ENCODE results near the gene ADGRV1.
"Not testable (repeated sequence)": the region's sequence is repeated elsewhere in the genome, so short reads cannot be mapped to it uniquely, and the experiment has no call there.

Gene ADGRV1

DNA sequence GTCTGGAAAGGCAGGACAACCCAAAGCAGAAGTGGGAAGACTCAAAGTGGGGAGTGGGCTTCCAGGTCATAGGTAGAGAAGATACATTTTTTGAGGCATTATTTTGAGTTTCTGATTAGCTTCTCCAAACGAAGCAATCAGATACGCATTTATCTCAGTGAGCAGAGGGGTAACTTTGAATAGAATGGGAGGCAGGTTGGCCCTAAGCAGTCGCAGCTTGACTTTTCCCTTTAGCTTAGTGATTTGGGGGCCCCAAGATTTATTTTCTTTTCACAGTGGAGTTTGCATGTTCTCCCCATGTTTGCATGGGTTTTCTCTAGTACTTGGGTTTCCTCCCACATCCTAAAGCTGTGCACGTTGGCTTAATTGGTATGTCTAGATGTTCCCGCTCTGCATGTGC lies 422.6 kb downstream of the ADGRV1 start:
- no peak for DNase-seq
- in situ Hi-C loops (cut with HindIII; ENCODE audit: low pct_ligation_motif_present, low pct_unique_long_range_greater_than_20kb, low sequenced_read_pairs), result no loop called here

DNA sequence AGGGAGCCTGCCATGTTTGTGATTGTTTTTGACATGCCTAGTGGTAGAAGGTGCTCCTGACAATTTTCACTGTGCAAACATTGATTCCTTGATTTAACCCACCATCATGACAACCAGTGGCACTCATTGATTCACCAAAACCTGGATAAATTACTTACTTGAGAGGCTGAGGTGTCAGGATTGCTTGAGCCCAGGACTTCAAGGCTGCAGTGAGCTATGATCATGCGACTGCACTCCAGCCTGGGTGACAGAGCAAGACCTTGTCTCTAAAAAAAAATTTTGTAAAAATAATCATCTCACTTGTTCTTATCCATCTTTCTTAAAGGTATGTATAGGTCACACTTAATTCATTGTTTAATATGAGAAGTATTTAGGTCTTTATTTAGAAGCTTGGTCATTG lies 423.2 kb downstream of the ADGRV1 start:
- DNase-seq, result no peak
- in situ Hi-C loops (cut with HindIII; ENCODE audit: low pct_ligation_motif_present, low pct_unique_long_range_greater_than_20kb, low sequenced_read_pairs), result no loop called here

DNA sequence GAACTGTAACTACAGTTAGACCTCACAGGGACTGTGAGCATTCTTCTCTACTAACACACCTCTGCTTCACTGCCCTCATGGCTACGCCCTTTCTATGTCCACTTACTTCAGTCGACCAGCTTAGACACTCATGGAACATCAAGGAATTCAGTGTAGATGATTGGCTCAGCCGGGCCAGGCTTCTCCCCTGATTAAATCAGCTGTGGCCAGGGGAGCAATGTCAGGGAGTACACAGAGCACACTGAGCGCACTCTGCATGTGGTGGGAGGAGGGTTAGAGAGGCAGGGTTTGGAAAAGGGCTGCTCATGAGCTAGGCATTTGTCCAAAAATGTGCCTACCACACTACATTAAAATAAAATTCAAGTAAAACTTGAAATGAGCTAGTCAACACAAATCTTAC lies 424.0 kb downstream of the ADGRV1 start:
- DNase-seq, result no peak
- in situ Hi-C loops (cut with HindIII; ENCODE audit: low pct_ligation_motif_present, low pct_unique_long_range_greater_than_20kb, low sequenced_read_pairs), result no loop called here

DNA sequence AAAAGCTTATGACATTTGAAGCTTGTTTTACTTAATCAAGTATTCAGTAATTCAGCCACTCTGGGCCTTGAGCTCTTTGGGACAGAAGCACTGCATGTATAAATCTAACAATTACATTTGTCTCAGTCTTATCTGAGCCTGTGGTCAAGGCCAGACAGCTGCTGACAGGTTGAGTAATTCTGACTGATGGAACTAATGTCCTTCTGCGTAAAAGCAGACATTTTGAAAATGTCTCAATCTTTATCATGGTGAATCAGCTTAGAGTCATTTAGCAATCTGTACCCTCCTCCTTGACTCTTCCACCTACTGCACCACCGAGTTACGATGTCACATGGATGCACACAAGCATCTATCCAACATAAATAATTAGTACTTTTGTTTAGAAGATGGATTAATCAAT lies 424.6 kb downstream of the ADGRV1 start:
- DNase-seq, result peak; percentile 14
- in situ Hi-C loops (cut with HindIII; ENCODE audit: low pct_ligation_motif_present, low pct_unique_long_range_greater_than_20kb, low sequenced_read_pairs), result no loop called here

DNA sequence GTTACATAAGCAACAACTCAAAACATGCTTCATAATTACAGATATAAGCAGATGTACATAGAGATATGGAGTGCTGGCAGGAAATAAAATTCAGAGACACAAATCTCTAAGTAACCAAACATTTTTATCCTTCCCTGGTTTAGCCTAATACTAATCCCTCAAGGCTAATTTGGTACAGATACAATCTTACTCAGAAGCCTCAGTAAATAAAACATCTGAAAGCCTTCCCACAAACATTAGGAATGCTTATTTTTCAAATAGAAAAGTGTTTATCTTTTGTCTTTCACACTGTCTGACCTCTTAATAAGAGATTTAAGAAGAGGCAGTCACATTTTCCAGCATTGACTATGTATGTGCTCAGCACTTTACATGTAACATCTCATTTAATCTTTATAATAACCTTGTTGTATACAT lies 425.1 kb downstream of the ADGRV1 start:
- in situ Hi-C loops (cut with HindIII; ENCODE audit: low pct_ligation_motif_present, low pct_unique_long_range_greater_than_20kb, low sequenced_read_pairs), result no loop called here
- no peak for DNase-seq

DNA sequence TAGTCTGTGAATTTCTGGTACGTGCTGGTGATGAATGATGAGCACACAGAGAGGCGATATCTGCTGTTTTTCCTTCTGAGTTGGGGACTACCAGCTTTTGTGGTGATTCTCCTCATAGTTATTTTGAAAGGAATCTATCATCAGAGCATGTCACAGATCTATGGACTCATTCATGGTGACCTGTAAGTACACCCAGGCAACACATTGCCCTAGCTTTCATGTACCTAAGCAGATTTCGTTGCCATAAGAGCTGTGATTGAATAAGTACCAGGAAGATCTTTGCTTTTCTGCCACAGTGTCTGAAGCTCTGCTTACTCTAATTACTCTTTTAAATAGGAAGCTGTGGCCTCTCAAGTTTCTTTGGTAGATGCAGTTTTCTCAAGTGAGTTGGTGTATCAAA lies 426.7 kb downstream of the ADGRV1 start:
- no peak for DNase-seq
- in situ Hi-C loops (cut with HindIII; ENCODE audit: low pct_ligation_motif_present, low pct_unique_long_range_greater_than_20kb, low sequenced_read_pairs), result no loop called here

DNA sequence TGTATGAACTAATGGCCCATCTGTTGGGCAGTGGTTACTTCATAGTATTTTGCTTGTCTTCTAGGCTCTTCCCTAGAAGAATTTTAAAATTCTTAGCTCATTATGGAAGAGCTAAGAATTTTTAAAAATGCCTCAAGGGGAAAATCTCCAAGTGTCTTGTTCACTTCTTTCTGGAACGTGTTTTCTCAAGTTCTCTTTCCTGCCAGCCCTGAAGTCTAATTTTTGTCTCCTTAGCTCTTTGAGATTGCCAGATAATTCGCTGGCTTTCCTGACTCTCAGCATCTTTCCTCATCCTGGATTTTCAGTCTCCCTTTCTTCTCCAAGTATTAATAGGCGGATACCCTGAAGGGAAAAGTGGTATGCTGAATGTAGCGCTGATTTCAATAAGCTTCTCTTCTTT lies 429.1 kb downstream of the ADGRV1 start:
- no peak for DNase-seq
- in situ Hi-C loops (cut with HindIII; ENCODE audit: low pct_ligation_motif_present, low pct_unique_long_range_greater_than_20kb, low sequenced_read_pairs), result no loop called here

DNA sequence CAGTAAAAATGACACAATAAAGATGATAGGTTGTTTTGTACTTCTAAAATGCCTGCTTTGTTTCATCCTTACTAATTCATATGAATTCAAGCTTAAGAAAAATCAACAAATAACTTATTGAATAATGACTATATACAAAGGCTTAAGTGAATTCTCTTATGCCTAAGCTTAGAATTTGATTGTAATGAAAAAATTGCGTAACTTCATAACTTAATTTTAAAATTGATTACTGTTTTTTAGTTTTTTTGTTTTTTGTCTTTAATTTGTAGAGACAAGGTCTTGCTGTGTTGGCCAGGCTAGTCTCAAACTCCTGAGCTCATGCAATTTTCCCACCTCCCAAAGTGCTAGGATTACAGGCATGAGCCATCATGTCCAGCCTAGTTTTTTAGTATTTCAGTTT lies 432.6 kb downstream of the ADGRV1 start:
- in situ Hi-C loops (cut with HindIII; ENCODE audit: low pct_ligation_motif_present, low pct_unique_long_range_greater_than_20kb, low sequenced_read_pairs), result no loop called here
- no peak for DNase-seq

DNA sequence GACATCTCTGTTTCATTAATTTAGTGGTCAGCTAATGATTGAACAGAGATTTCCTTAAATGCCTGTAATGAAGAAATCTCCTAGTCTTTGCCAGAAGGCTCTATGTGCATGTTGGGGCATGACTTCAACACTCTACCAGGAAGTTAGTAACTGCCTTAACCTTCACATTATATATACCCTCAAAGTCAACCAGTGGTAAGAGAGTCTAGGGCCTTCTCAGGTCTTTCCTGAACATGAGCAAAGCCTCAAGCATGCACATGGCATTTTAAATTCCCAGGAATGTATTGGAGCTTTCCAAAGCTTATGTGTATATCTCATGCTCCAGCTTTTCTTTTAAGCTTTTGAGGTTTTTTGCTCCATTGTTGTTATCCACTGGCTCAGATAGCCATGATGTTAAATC lies 436.2 kb downstream of the ADGRV1 start:
- no peak for DNase-seq
- in situ Hi-C loops (cut with HindIII; ENCODE audit: low pct_ligation_motif_present, low pct_unique_long_range_greater_than_20kb, low sequenced_read_pairs), result no loop called here

DNA sequence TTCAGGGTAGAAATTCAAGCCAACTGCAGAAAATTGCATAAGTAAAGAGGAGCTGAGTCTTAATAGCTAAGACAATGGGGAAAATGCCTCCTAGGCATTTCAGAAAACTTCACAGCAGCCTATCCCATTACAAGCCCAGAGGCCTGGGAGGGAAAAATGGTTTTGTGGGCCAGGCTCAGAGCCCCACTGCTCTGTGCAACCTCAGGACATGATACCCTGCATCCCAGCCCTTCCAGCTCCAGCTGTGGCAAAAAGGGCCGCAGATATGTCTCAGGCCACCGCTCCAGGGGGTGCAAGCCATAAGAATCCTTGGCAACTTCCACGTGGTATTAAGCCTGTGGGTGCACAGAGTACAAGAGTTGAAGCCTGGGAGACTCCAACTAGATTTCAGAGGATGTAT lies 437.5 kb downstream of the ADGRV1 start:
- in situ Hi-C loops (cut with HindIII; ENCODE audit: low pct_ligation_motif_present, low pct_unique_long_range_greater_than_20kb, low sequenced_read_pairs), result no loop called here

DNA sequence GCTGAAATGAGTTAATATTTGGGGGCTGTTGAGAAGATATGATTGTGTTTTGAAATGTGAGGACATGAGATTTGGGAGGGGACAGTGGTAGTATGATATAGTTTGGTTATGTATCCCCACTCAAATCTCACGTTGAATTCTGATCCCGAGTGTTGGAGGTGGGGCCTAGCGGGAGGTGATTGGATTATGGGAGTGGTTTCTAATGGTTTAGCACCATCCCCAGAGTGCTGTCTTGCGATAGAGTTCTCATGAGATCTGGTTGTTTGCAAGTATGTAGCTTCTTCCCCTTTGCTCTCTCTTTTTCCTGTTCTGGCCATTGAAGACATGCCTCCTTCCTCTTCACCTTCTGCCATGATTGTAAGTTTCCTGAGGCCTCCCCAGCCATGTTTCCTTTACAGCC lies 438.5 kb downstream of the ADGRV1 start:
- in situ Hi-C loops (cut with HindIII; ENCODE audit: low pct_ligation_motif_present, low pct_unique_long_range_greater_than_20kb, low sequenced_read_pairs), result no loop called here

More for the DNA sequence above, 437.5 kb downstream of the ADGRV1 start:
- DNase-seq, result no peak

DNA sequence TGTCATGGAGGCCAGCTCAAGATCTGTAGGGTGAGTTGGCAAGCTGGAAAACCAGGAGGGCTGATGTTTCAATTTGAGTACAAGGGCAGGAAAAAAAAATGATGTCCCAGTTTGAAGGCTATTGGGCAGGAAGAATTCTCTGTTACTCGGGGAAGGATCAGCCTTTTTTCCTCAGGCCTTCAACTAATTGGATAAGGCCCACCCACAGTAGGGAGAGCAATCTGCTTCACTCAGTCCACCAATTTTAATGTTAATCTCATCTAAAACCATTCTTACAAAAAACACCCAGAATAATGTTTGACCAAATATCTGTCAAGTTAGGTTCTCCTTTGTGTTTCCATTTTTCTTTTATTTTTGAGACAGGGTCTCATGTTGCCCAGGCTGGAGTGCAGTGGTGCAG lies 442.1 kb downstream of the ADGRV1 start:
- in situ Hi-C loops (cut with HindIII; ENCODE audit: low pct_ligation_motif_present, low pct_unique_long_range_greater_than_20kb, low sequenced_read_pairs), result no loop called here

More for the DNA sequence above, 438.5 kb downstream of the ADGRV1 start:
- no peak for DNase-seq

DNA sequence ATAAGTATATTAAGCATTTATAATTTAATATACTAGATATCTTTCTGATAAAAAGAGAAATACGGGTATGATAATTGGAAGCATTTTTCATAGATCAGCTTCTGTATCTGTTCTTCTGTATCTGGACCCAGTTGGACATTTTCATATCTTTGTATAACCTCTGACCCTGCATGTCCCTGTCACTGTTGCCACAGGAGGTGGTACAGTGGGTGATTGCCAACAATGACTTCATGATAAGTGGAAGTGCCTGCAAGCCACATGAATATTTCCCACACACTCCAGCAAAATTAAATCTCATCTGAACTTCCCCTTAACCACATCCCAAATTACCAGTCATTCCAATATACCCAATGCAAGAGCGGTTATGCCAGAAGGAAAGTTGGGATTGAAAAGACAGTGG lies 448.1 kb downstream of the ADGRV1 start:
- in situ Hi-C loops (cut with HindIII; ENCODE audit: low pct_ligation_motif_present, low pct_unique_long_range_greater_than_20kb, low sequenced_read_pairs), result no loop called here
- DNase-seq, result no peak

More for the DNA sequence above, 442.1 kb downstream of the ADGRV1 start:
- no peak for DNase-seq

DNA sequence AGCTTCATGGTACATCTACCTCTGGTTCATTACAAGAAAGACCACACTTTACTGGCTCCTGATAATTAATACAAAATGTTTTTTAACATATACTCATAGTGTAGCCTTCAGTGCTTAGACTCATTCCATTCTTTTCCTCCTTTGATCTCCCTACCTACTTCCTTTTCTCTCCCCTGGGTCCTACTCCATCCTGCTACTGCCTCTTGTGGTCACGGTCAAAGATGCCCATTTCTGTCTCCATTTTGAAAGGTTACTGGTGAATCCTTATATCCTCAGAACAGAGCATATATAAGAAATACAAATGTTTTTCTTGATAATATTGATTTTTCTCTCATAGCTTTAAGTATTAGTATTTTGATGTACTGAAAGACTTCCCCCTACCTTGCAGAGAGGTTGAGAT lies 448.7 kb downstream of the ADGRV1 start:
- in situ Hi-C loops (cut with HindIII; ENCODE audit: low pct_ligation_motif_present, low pct_unique_long_range_greater_than_20kb, low sequenced_read_pairs), result no loop called here
- DNase-seq, result no peak

DNA sequence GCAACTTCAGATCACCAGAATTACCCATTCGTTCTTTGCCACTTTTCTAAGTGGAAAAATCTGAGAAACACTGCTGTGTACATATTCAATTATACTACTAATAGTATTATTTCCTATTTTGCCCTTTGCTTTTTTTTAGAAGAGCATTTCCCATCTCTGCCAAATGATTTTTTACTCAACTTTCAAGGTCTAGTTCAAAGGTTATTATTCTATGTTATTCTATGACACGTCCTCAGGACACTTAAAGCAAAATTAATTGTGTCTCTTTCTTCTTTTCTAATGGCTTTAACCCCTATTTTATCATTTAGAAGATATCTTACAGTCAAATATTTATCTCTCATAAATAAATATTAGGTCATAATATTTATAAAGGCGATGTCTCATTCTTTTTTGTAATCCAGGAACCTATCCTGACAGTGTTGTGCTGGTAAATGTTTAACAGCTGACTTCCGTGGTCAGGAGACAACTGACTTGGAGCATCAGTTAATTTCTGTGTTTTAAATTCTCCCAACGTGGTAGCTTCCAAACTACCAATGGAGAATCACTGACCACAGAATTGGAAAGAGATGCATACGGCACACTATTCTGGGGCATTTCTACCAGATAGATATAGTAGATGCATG lies 449.3 kb downstream of the ADGRV1 start:
- no peak for DNase-seq
- in situ Hi-C loops (cut with HindIII; ENCODE audit: low pct_ligation_motif_present, low pct_unique_long_range_greater_than_20kb, low sequenced_read_pairs), result no loop called here

DNA sequence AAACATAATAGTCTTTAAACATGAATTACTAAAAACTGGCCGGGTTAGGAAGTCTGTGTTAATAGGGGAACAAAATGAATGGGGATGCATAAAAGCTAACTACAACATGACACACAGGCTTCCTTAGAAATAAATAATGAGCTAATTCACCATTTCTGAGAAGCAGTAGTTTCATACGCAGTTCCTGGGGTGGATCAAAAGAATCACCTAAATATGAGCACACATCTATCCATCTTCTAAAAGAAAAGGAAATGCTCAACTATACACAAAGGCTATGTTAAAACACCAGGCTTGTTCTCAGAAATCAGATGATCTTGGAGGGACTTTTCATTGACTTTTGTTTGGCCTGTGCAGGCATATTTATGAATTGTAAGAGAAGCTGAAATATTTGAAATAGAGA lies 451.5 kb downstream of the ADGRV1 start:
- DNase-seq, result no peak
- in situ Hi-C loops (cut with HindIII; ENCODE audit: low pct_ligation_motif_present, low pct_unique_long_range_greater_than_20kb, low sequenced_read_pairs), result no loop called here

DNA sequence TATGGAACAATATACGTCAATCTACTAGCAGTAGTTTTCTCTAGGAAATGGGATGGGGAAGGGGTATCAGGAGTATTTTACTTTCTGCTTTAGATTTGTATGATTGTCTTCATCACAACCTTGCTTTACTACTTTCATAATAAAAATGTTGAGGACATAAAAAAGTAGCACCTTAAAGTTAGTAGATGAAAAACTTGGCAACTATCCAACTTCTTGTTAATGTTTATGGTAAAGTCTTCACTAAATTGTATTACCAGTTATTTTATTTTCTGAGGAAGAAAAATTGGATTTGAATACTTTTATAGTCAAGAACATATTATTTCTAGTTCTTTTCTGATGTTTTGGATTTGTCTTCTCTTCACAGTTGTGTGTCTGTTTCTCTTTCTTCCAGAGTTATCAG lies 452.4 kb downstream of the ADGRV1 start:
- no peak for DNase-seq
- in situ Hi-C loops (cut with HindIII; ENCODE audit: low pct_ligation_motif_present, low pct_unique_long_range_greater_than_20kb, low sequenced_read_pairs), result no loop called here

DNA sequence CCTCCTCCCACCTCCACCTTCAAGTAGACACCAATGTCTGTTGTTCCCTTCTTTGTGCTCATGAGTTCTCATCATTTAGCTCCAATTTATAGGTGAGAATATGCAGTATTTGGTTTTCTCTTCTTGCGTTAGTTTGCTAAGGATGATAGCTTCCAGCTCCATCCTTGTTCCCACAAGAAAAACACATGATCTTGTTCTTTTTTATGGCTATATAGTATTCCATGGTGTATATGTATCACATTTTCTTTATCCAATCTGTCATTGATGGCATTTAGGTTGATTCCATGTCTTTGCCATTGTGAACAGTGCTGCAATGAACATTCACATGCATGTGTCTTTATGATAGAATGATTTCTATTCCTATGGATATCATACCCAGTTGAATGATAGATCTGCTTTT lies 454.3 kb downstream of the ADGRV1 start:
- in situ Hi-C loops (cut with HindIII; ENCODE audit: low pct_ligation_motif_present, low pct_unique_long_range_greater_than_20kb, low sequenced_read_pairs); DNase-seq: not testable (repeated sequence)

DNA sequence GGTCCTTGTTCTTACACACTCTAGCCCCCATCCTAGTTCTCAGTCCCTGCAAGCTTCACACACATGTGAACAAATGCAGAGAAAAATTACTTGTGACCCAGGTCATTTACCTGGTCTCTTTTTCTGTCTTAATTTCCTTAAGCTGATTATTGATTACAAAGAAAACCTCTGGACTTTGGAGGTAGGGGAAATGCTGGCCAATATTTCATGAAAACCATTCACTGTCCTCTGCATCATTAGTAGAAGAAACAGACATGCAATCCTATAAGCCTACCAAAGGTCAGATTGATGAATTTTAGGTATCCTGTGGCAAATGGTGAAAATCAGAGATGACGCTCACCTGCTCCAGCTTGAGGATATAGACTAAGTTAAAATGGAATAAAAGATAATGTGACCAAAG lies 457.7 kb downstream of the ADGRV1 start:
- DNase-seq, result no peak
- in situ Hi-C loops (cut with HindIII; ENCODE audit: low pct_ligation_motif_present, low pct_unique_long_range_greater_than_20kb, low sequenced_read_pairs), result no loop called here

DNA sequence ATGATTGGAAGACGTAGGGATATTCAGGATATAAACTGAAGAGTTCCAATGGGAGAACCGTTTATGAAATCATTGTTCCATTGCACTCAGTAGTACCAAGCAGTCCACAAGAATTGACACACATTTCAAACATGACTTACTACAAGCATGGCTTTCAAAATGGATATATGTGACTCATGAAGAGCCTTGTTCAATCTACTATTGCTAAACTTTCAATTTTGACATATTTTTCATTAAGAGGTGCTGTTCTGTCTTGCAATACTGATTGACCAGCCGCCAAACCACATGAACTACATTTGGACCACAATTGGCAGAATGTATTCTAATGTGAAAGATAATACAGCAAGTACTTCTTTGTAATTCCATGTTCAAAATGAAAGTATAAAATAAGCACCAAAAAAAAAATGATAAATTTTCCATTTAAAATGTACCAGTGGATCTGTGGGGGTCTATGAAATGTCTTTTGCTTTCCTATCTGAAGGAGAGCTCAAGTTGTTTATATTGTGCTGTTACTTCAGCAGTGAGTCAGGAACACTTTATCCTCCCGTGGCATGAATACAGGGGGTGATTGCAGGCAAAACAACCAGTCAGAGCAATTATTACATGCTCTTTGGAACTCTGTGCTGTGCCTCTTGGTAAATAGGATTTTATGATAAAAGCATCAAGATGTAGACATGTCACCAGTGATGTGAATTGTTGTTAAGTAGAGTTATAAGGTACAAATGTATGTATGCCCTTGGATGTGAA lies 458.5 kb downstream of the ADGRV1 start:
- no peak for DNase-seq
- in situ Hi-C loops (cut with HindIII; ENCODE audit: low pct_ligation_motif_present, low pct_unique_long_range_greater_than_20kb, low sequenced_read_pairs), result no loop called here
